Measurements from ENCODE around the gene ZG16B.

The ZG16B gene

DNA sequence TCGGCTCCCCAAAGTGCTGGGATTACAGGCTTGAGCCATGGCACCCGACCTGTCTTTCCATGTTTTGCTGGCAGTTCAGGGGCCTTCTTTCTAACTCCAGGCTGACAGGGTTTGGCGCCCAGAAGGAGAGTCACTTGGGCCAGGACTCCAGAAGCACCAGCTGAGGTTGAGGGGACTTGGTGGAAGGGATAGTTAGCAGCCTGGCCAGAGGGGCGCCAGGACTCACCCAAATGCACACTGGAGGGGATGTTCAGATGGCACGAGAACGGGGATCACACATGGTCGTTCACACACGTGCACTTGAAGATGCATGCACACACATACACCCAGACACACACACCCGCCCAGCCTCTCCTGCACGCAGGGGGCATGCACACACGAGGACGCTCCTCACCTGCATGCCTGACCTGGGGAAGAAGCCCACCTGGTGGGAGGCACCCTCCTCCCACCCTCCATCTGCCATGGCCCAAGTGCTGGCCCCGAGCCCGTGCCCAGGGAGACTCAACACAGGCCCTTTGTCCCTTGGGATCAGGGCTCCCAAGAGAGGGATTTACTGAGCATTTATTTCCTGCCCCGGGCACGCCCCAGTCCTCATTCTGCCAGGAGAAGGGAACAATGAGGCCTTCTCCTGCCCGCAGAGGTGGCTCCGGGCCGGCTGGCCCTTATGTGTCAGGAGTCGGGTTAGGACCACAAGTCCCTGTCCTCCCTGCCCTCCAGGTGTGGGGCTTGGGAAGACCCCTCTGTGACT lies 15.4 kb upstream of the ZG16B start:
- TF ChIP-seq, protein P1, sequence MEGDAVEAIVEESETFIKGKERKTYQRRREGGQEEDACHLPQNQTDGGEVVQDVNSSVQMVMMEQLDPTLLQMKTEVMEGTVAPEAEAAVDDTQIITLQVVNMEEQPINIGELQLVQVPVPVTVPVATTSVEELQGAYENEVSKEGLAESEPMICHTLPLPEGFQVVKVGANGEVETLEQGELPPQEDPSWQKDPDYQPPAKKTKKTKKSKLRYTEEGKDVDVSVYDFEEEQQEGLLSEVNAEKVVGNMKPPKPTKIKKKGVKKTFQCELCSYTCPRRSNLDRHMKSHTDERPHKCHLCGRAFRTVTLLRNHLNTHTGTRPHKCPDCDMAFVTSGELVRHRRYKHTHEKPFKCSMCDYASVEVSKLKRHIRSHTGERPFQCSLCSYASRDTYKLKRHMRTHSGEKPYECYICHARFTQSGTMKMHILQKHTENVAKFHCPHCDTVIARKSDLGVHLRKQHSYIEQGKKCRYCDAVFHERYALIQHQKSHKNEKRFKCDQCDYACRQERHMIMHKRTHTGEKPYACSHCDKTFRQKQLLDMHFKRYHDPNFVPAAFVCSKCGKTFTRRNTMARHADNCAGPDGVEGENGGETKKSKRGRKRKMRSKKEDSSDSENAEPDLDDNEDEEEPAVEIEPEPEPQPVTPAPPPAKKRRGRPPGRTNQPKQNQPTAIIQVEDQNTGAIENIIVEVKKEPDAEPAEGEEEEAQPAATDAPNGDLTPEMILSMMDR (IDR thresholded peaks at IDR 0.05; ENCODE audit: insufficient read depth, low read depth, low read length, missing control alignments) = no peak
- DNase-seq (ENCODE audit: low read depth) = no peak
- no peak overlapping the region for H3K4me3 ChIP-seq (ENCODE audit: low read length)

- DNase-seq (ENCODE audit: low read depth) = no peak
- TF ChIP-seq, protein P1 (IDR thresholded peaks at IDR 0.05; ENCODE audit: insufficient read depth, low read depth, low read length, missing control alignments) = no peak
These were observed 14.8 kb upstream of the ZG16B start for GRCh38 chr16:2815299-2815771.

GRCh38 chr16:2816751-2817339 lies 13.3 kb upstream of the ZG16B start, which contains the start of gene PRSS21:
Gene PRSS21 (plus strand): TSS chr16:2817237. CDS start chr16:2817269, 32 bp downstream.
- H3K4me3 ChIP-seq (ENCODE audit: low read length) = no peak within 1 kb of the TSS

More at GRCh38 chr16:2815299-2815771, 14.8 kb upstream of the ZG16B start:
- no peak overlapping the region for H3K4me3 ChIP-seq (ENCODE audit: low read length)

DNA sequence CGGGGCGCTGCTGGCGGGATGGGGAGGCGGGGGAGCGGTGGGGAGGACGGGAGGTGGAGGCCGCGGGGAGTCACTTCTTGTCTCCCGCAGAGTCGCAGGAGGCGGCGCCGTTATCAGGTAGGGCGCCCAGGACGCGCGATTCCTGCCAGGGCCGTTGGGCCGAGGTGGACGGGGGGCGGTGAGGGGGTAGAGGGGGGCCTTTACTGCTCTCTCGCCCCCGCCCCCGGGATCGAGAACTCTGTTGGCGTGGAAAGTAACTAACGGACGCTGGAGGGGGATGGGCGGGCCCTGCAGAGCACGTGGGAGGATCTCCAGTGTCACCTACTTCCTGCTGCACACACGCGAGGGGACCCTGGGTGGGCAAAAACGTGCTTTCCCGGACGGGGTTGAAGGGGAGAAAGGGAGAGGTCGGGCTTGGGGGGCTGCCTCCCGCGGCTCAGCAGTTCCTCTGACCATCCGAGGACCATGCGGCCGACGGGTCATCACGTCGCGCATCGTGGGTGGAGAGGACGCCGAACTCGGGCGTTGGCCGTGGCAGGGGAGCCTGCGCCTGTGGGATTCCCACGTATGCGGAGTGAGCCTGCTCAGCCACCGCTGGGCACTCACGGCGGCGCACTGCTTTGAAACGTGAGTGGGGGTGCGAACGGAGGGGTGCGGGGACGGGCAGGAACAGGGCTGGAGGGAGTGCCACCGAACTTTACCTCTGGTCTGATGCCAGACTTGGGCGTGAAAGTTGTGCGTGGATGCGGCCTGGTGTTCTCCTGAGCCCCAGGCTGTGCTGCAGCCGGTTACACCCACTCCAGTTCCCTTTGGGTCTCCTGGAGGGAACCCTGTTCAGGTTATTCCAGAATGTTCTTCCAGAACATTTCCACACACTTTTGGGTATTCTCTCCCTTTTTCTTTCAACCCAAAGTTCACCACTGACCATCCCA lies 12.5 kb upstream of the ZG16B start:
- no peak for DNase-seq (ENCODE audit: low read depth)
- no peak overlapping the region for H3K4me3 ChIP-seq (ENCODE audit: low read length)
- TF ChIP-seq, protein P1 (IDR thresholded peaks at IDR 0.05; ENCODE audit: insufficient read depth, low read depth, low read length, missing control alignments) = no peak

More at GRCh38 chr16:2816751-2817339, 13.3 kb upstream of the ZG16B start, which contains the start of gene PRSS21:
- TF ChIP-seq, protein P1 (IDR thresholded peaks at IDR 0.05; ENCODE audit: insufficient read depth, low read depth, low read length, missing control alignments) = no peak
- DNase-seq (ENCODE audit: low read depth) = no peak

- no peak for DNase-seq (ENCODE audit: low read depth)
- no peak overlapping the region for H3K4me3 ChIP-seq (ENCODE audit: low read length)
- TF ChIP-seq, protein P1 (IDR thresholded peaks at IDR 0.05; ENCODE audit: insufficient read depth, low read depth, low read length, missing control alignments) = no peak
These were observed 11.7 kb upstream of the ZG16B start for GRCh38 chr16:2818272-2818876.
